HG02852 (cell line): Measurements from ENCODE around the gene SLC35F1.
"Not testable (repeated sequence)": the region's sequence is repeated elsewhere in the genome, so short reads cannot be mapped to it uniquely, and the experiment has no call there.

Experiments used
- ATAC-seq: cut with Tn5 transposase; IDR thresholded peaks from one replicate; pipeline ENCODE4 v1.9.1; 2021; ENCODE audit warnings: mild to moderate bottlenecking, moderate library complexity; ENCODE audit not compliant: unreplicated experiment

The SLC35F1 gene

DNA sequence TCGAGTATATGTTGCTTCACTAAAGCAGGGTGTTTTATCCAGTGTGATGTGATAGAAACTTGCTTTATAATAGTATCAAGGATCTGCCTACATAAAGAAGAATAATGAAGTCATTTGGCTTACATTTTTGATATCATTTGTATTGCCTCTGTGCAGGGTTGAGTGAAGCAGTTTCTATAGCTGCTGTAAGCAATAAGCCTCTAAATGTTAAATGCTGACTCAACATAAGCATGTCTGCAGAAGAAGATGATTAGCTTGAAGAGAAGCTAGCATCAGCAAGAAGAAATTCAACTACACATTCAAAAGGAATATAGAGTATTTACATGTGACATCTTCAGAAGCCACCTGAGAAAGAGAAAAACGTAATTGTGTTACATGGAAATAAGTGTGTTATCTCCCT, 17.6 kb downstream of the SLC35F1 start:
- ATAC-seq: no peak

GRCh38 chr6:117927866-117928265, 20.8 kb downstream of the SLC35F1 start:
- ATAC-seq: no peak

DNA sequence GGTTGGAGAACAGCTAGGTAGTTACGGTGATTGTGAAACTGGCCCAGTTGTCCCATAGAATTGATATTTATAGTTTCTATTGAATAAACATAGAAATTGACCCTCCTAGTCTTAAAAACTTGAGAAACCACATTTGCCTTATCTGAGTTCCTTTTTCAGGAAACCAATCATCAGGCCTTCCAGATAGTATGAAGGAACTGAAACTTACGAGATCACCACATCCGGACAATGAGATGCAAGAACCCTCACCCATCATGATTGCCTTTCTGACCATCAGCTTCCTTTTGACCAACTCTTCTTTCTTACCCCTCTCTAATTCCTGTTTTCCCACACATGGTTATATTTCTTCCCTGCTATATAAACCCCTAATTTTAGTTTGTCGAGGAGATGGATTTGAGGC, 21.8 kb downstream of the SLC35F1 start:
- no peak for ATAC-seq

DNA sequence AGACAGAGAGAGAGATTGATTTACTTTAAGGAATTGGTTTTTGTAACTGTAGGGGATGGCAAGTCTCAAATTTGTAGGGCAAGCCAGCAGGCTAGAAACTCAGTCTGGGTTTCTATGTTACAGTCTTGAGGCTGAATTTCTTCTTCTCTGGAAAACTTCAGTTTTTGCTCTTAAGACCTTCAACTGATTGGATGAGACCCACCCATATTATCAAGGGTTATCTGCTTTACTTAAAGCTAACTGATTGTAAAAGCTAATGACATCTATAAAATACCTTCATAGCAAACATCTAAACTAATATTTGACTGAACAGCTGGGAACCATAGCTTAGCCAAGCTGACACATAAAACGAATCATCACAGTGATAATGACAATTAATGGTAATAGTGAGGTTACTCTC, 22.4 kb downstream of the SLC35F1 start:
- ATAC-seq: no peak

DNA sequence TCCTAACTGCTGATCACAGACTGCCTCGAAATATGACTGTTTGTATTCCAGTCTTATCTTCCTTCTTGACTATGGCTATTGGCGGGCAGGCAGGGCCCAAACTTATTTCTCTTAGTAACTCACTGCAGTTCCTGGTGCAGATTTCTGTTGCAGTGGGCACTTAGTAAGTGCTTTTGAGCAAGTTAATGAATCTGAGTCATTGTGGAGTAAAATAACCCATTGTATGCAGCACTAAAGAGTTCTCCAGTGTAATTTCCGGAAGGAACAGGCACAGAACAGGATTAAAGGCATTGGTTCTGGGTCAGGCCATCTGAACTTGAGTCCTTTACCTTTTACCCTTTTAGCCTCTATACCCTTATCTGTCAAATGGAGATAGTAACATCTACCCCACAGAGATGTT, 23.6 kb downstream of the SLC35F1 start:
- ATAC-seq: no peak

- no peak for ATAC-seq
Measured at GRCh38 chr6:117932001-117932400, 24.9 kb downstream of the SLC35F1 start.

GRCh38 chr6:117932676-117933075, 25.6 kb downstream of the SLC35F1 start:
- ATAC-seq: no peak

DNA sequence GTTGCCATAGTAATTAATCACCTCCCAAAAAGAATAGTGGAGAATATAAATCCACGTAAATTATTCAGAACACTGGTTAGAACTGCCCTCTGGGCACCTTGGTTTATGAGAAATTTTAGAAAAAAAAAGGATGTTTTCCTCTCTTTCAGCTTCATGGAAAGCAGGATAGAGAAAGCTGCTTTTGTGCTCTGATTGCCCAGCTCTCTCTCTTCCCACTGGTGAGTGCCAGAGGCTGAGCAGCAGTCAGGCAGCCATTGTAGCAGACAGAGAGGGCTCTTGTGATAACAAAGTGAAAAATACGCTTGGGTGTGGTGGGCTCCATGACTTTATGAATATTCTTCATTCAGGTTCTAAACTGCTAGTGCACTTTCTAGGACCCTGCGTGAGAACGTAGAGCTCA, 26.4 kb downstream of the SLC35F1 start:
- ATAC-seq: no peak

GRCh38 chr6:117938311-117938995, 31.4 kb downstream of the SLC35F1 start:
- no peak for ATAC-seq

DNA sequence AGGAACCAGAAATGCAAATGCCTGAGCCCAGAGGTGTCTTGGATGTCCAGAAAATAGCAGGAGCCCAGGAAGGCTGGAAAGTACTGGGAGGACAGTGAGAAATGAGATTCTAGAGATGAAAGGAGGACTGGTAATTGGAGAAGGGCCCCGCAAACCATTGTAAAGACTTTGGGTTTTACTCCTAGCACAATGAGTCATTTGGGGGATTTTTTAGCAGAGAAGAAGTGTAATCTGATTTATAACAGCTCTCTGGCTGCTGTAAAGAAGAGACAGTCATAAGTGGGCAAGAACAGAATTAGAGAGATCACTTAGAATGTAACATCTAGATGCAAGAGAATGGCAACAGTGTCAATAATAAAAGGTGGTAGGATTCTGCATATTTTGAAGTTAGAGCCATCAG, 40.2 kb downstream of the SLC35F1 start:
- ATAC-seq: peak; percentile 51

DNA sequence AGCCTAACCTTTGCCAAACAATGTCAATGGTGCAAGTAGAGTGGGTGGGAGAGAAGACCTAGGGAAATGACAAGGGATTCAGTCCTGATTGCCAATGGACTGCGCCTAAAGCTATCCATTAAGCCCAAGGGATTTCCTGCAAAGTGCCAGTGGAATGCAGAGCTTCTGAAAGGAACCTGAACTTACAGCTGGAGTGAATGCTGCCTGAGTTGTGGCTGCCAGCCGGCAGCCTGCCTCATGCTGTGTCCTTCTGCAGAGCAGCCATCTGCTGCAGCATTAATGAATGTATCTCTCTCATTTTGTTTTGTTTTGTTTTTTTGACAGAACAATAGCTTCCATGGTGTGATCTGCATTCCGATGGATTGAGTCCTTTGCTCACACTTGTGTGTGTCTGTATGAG, 44.7 kb downstream of the SLC35F1 start:
- ATAC-seq: no peak

GRCh38 chr6:117955684-117956256, 48.7 kb downstream of the SLC35F1 start:
- ATAC-seq: peak; percentile 87

DNA sequence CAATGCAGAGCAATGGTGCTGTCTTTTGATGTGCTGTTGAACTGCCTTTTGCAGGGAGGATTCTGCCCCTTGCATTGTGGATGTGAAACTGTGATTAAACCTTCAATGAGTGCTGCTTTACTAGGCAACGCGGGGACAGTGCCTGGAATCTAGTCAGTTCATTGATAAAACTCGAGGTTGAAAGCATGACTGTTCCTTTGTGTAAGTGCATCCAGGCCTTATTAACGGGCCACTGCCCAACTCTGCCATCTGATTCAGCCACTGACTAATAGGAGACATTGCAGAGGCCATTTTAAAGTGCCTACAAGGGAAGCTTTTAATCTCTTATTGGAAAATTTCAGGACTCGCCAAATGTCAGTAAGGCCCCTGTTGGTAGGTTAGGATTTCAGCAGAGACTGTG, 49.3 kb downstream of the SLC35F1 start:
- no peak for ATAC-seq

- ATAC-seq: no peak
Measured at GRCh38 chr6:117958536-117958935, 51.5 kb downstream of the SLC35F1 start.

- no peak for ATAC-seq
Measured at GRCh38 chr6:117960877-117961276, 53.8 kb downstream of the SLC35F1 start.

DNA sequence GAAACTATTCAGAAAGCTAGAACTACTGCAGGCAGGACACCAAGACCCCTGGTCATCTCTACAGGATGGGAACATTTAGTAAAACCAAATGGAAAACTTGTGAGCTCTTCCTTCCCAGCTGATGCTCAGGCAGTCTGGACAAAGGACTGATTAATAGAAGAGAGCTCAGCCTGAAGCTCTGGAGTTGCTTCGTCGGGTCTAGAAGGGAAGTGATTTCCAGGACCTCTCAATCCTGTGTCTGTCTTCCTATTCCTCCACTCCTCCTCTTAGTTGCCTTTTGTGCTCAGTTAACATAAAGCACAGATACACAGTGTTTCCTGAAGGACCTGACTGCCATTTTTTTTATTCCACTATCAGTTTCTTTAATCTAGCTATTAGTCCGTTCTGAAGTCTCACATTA, 54.2 kb downstream of the SLC35F1 start:
- no peak for ATAC-seq

GRCh38 chr6:117965763-117966162, 58.7 kb downstream of the SLC35F1 start:
- not testable (repeated sequence) for ATAC-seq

DNA sequence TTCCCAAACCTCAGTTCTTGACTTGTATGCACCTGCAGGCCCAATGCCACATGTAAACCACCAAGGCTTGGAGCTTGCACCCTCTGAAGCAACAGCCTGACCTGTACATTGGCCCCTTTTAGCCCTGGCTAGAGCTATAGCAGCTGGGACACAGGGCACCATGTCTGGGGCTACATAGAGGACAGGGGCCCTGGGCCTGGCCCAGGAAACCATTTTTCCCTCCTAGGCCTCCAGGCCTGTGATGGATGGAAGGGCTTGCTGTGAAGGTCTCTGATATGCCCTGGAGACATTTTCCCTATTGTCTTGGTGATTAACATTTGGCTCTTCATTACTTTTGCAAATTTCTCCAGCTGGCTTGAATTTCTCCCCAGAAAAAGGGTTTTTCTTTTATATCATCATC, 64.6 kb downstream of the SLC35F1 start:
- ATAC-seq: no peak

DNA sequence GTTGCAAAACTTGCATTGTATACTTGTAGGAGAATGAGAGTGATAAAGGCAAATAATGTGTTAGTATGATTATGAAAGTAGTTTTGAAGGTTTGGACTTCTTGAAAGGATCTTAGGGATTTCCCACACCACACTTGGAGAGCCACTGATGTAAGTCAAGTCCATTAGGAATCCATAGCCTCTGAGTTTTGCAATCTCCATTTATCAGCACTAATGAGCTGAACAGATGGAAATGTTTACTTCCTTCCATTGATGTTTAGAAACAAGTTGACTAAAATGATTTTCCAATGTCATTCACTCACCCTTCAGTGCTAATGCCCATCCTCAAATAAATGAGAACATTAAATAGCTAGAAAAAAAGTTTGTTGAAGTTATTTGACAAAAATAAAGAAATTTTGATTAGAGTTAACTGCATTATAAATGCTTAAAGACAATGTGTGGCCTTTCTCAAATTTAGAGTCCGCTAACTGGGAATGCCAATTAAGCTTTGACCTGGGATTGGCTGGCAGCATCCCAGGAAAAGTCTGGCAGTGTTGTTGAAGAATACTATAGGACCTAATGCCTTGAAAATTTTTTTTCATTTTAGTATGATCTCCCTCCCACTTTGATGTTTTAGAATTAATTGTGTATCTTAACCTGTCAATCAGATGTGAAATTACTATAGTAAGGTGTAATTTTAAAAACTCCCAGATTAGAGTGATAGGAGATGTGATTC, 68.0 kb downstream of the SLC35F1 start:
- no peak for ATAC-seq

DNA sequence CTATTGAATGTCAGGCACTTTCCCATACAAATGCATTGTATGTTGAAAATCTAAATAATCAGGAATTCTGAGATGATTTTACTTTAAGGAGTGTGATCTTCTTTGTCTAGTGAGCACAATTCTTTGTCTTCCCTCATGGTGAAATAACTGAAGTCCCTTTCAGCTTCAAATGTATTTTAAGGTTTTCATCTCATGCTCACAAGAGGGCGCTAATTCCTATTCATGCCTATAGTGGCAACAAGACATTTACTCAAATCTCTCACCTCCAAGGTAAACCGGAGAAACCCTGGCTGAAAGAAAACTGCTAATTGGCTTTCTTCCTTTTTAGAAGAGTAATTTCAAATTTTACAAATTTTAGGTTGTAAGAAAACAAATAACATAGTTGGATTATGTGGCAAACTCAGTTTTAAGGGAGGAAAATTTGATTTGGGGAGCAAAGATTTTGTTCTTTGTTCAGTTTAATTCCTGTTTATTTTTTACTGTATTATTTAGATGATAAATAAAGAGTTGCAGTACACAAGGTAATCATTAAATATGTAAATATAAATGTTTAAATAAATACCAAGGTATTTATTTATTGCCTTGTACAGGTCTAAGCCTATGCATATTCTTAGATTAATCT, 69.1 kb downstream of the SLC35F1 start:
- no peak for ATAC-seq

DNA sequence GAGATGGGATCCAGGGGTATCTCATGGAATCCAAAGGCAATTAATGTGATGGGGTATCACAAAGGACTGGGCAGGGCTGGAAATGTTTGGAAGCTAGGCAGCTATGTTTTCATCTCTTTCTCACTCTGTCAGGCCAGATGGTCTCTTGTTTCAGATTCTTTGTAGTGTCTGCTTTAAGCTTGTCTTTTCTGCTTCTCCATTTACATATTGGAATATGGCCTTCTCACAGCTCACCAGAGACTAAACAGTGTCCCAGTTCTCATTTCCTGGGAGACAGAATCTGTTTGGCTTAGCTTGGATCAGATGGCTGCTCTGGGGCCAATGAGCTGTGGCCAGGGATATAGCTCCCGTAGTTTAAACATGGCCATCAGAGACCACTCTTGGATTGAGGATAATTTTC, 78.9 kb downstream of the SLC35F1 start:
- no peak for ATAC-seq

GRCh38 chr6:117986396-117986795, 79.3 kb downstream of the SLC35F1 start:
- no peak for ATAC-seq
